HUDEP-2 (cell line): Measurements from ENCODE around the gene MRTFB.

ENCODE experiments used
- DNase-seq, 76 experiments: peaks; one replicate each; lab custom pipeline; 2025; ENCODE audit not compliant: unreplicated experiment in 76 of 76; lab: John Stamatoyannopoulos, UW

The MRTFB gene

DNA sequence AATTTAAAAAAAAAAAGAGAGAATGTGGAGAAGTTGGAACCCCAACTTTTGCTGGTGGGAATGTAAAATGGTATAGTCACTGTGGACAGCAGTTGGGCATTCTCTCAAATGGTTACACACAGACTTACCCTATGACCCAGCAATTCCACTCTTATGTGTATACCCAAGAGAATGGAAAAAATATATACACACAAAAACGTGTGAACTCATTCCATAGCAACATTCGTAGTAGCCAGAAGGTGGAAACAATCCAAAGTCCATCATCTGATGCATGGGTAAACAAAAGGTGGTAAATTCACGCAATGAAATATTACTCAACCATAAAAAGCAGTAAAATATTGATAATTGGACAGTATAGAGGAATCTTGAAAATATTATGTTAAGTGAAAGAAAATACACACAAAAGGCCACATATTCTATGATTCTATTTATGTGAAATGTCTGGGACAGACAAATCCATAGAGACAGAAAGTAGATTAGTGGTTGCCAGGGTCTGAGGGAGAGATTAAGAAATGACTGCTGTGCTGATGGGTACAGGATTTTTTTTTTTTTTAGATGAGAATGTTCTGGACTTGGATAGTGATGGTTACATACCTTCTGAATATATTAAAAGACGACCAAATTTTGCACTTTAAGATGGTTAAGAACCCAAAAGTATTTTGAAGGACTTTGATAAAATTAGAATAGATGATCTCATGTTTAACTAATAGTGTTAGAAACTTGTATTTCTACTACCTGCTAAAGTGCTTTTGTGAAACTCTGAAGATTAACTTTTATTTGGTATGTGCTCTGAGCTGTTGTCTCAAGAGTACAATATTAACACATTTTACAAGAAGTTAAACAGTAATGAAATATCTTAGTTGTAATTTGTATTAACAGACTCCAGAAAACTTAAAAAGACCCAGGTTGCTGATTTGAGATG is 60.9 kb downstream of the MRTFB start:
- DNase-seq, result no peak

DNA sequence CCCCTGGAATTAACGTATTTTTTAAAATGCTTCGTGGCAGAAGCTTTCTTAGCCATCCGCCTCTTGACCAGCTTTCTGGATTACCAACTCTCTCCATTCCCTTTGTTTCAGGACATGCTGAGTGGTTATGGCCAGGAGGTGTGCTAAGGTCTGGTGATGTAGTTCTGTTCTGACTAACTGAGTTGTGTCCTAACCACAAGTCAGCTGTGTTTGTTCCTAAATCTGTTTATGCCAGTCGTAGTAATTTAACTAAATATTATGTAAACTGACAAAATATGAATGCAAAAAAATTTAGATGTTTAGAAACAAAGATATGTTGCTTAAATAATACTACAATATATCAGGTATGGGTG is 61.6 kb downstream of the MRTFB start:
- no peak for DNase-seq

DNA sequence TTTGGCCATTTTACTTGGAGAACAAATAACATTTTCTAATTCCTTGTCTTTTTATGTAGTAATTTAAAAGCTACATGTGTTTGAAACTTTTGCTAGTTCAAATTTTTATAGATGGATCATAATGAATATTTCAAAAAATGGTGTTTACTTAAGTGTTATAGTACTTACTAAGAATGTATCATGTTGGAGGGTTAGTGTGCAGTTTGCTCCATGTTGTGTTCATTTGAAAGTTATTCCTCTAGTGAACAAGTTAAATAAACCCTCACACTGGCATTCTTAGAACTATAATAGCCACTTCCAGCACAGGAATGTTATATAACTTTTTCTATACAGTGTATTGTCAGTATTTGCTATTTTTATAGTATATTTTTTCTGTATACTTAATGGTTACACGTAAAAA is 62.8 kb downstream of the MRTFB start:
- DNase-seq, result no peak

DNA sequence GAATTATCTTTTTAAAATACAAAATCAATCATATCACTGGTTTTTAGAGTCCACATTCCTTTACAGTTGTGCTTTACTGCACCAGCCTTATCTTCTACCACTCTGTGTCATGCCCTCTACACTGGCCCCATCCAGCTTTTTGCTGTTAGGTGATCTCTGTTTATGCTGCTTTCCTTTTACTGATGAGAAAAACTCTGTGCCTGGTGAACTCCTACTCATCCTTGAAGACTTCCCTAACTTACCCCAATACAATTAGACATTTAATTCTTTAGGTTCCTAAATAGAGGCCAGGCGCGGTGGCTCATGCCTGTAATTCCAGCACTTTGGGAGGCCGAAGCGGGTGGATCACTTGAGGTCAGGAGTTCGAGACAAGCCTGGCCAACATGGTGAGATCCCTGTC is 64.6 kb downstream of the MRTFB start:
- no peak for DNase-seq

DNA sequence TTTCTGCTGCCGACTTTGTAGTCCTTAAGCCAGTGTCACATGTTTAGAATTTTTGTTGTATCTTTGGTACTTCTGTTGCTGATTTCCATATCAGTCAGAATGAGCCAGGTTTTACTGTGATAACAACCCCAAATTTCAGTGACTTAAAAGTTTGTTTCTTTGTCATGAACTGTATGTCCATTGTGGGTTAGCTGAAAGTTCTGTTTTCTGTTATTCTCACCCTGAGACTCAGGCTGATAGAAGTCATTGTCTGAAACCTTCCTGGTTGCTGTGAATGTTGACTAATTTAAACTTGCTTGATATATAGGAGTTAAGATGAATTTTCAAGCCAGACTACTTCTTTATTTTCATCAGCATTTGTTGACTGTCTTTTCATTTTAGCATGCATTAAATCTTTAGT is 68.8 kb downstream of the MRTFB start:
- no peak for DNase-seq

DNA sequence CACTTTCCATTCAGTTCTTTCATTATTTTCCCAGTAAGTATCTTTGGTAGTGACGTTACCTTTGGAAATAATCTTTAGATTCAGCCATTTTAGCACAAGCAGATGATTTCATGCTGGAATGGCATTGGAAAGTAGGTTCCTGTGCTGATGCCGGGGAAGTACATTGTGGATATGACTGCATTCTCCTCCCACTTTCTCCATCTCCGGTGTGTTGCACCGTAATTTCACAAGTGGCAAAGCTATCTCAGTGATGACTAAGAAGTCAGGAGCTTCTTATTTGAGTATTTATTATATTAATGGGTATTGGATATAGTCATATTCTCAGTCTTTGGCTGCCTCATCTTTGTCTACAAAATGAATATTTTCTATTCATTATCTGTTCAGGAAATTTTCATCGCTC is 69.8 kb downstream of the MRTFB start:
- no peak for DNase-seq

DNA sequence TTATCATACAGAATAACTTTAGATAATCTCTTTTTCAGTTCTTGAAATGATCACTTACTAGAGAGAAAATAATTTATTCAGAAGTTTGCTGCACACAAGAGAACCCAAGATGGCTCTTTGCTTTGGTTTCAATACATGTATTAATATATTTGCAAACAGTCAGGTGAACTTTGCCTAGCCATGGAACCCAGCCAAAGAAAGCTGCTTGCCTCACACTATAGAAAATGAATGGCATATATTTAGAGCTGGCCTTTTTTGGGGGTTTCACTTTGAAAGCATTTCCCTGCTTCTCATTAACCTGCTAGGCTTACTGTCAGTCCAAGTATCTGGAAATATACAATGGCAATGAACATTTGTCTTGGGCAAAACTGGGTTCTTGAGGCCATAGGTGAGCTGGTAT is 75.3 kb downstream of the MRTFB start:
- no peak for DNase-seq

DNA sequence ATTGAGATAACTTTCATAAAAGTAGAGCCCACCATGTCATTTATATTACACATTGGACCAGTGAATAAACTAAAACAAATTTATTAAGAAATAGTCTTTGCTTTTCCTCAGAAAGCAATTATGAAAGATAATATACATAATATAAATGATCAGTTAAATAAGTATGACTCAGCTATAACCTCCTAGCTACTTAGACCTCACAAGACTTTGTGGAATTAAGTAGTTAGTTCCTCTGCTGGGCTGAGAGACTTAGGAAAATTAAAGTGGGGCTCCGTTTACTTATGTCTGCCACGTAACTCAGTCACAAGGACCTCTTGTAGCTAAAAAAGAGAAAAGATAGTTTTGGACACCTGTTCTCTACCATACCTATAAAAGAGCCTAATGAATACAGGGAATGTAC is 76.9 kb downstream of the MRTFB start:
- no peak for DNase-seq

DNA sequence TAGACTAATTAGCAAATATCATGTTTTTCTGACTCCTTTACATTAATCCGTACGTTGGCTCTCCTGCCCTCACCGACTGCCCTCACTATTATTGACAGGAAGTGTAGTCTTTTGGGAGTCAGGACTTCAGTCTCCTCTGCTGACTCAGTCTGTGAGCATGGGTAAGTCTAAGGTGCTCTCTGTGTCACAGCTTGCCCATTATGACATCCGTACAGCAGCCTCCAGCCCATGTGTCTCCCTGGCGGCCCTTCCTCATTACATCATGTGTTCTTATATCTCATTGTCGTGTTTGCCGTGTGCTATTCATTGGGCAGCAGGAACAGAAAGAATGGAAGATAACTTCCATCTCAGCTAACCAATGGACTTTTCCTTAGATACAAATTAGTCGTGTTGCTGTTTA is 77.5 kb downstream of the MRTFB start:
- DNase-seq, result no peak

DNA sequence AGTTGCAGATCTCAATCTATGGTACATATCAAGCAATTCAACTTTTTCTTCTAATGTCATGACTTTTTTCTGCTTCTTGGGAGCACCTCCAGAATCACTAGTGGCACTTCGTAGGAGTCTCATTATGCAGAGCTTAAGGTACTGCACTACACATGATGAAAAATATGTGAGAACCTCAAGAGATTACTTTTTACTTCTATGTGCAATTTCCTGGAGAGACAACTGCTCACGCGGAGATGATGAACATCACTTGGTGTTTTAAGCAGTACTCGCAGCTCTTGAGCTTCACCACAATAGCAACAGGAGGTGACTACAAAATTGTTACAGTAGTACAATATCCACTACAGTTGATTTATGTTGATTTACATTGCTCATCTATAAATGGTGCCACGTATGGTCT is 79.7 kb downstream of the MRTFB start:
- DNase-seq, result no peak

DNA sequence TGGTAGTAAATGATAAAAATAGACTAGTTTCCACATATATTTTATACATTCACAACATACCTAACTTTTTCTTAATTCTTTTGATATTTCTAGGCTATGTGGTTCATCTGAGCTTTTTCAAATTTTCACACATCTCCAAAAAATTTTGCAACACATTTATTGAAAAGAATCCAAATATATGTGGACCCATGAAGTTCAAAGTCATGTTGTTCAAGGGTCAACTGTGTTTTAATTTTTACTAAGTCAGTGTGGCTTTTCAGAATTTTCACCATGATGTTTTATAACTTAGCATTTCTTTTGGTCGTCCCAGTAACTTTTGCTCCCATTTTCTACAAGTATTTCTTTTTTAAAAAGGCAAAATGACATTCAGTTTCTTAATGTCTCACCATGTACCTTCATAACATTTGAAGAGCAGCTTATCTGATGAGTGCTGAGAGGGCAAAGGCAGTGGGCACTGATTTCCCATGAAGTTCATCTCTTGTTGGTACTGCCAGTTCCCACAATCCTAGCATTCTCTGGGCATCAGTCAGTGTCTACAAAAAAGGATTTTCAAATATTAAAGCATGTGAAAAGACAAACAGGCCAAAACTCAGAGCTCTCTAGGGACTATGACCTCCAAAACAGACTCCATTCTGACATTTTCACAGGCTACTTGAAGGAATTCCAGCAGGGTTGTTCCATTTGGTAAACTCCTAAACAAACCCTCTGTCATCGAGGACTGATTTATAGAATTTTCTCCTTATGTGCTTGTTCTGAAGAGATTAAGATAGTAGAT is 80.3 kb downstream of the MRTFB start:
- DNase-seq, result no peak

DNA sequence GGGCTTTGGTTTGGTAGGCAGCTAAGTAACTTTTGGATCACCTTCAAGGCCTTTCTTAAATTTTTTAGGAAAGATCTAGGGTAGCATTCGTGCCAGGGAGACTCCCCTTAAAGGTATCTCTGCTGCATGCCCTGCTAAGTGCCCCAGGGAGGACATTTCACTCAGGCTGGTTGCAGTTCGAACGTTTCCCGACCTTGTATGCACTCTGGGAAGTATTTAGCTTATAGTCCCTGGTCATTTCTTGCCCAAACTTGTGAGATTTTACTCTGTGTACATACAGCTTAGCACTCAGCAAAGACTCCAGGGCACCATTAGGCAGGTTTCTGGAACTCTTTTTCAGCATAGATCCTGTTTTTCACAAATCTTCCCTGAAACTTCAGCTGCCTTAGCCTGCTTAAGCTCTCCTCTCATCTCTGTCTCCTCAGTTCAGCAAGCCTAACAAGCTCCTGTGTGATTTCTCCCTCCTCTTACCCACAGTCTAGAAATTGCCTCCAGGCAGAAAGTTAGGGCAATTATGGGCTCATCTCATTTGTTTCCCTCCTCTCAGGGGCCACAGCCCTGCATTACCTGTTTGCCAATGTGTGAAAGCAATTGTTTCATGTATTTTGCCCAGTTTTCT is 84.6 kb downstream of the MRTFB start:
- DNase-seq, result no peak

DNA sequence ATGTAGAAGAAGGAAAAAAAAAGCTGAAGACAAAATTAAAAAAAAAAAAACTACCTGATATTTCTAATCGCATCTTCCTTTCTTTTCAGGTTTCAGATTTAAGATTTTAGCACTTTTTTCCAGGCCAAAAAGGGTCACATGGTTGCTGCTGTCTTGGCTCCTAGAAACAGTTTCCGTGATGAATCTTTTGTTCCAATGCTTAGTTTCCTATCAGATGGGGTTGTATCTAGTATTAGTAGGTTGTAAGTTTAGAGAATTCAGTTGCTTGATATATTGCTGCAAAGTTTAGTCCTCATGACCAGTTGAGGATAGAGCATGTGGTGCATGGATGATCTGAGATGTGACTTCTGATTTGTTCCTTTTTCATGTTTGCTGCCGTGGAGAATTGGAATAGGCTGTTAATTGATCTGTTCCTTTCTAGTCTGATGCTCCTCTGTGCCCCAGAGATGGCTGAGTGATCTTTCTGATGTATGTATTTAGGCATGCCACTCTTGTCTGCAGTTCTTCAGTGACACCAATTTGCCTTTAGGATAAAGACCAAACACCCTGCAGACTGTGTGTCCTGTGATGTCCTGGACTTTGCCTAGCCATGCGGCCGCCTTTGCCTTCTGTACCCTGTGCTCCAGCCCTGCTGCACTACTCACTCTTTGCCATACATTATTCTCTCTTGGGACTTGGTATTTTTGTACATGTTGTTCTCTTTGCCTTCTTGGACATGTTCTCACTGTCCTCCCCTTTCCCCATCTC is 94.0 kb downstream of the MRTFB start:
- DNase-seq, result no peak

DNA sequence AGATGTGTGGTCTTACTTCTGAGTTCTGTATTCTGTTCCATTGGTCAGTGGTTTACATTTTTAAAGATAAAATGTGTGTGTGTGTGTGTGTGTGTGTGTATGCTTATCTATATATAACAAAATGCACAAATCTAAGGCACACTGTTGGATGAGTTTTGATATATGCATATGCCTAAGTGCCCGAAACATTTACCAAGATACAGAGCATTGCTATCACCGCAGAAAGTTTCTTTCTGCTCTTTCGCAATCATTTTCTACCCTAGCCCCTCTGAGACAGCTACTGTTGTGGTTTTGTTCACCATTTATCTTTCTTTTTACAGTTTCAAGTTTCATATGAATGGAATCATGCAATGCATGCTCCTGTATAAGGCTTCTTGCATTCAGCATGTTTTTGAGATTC is 97.0 kb downstream of the MRTFB start:
- DNase-seq, result peak in 1 of 76 experiments; percentile 1

DNA sequence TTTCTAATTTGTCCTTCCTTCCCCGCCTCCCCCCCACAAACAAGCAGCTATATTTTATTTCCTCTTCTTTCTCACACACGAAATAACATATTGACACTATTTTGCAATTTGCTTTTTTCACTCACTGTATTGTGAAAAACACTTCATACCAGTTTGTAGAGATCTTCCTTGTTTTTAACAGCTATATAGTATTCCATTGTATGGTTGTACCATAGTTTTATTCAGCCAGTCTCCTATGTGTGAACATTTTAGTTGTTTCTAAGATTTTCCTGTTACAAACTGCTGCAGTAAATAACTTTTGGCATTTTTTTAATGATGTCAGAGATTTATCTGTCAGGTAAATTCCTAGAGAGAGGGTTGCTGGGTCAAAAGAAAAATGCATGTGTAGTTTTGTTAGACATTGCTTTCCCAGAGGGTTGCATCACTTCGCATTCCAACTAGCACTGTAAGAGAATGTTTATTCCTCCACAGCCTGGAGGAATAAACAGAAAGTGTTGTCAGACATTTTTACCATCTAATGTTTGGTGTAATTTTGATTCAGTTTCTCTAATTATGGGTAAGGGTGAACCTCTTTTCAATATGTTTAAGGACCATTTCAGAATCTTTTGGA is 101.2 kb downstream of the MRTFB start:
- no peak for DNase-seq

DNA sequence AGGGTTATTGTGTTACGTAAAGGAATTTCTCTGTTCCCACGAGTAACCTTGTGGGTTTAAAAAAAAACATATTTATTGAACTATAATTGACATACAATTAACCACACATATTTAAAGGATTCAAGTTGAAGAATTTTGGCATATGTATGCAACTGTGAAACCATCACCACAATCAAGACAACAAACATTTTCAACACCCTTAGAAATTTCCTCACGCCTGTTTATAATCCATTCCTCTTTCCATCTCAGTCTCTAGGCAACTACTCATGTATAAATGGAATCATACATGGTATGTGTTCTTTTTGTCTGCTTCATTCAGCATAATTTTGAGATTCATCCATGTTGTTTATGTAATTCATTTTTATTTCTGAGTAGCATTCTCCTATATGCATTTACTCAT is 104.0 kb downstream of the MRTFB start:
- no peak for DNase-seq

DNA sequence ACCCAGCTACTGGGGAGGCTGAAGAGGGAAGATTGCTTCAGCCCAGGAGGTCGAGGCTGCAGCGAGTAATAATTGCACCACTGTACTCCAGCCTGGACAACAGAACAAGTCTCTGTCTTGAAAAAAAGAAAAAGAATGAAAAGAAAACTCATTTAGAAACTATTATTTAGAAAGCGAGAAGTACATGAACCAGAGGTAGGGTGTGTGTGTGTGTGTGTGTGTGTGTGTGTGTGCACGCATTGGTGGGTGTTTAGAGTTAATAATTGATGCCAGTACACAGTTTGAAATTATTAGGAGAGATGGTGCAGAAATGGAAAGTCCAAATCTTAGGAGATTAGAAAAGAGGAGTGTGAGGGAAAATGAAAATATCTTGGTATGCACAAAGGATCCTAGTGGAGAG is 106.6 kb downstream of the MRTFB start:
- no peak for DNase-seq

DNA sequence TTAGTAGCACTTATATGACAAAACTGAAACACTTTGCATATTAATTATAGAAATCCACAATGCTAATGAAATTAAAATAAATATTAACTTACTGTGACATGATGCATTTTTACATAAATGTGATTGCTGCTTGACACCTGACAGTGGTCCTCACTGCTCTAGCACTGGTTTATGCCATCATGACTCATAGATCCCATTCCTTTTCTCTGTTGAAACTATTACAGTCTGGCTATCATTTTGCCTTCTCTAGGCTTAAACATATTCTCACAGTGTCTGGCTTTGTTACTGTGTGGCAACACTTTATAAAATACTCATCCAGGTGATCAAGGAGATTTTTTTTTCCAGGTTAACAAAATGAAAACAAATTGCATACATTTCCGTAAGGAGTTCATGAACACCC is 108.0 kb downstream of the MRTFB start:
- DNase-seq, result no peak

DNA sequence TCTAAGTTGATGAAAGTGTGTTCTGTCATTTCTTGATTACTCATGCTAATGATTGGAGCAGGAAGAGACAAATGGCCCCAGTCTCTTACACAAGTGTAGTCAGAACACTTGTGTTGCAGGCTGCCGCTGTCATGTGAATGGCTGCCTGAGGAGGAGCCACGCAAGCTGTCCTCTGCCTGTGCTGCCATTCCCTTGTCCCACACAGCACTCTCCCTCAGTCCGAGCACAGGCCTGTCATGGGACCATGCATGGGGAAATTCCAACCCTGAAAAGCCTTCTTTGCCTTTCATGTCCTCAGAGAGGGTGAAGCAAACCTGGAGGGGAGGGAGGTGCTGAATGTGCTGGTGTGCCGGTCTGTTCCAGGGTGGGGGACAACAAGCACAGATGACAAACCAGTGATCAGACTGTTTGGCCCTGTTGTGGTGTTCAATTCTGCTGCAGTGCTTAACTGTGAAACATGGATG is 109.4 kb downstream of the MRTFB start:
- no peak for DNase-seq

DNA sequence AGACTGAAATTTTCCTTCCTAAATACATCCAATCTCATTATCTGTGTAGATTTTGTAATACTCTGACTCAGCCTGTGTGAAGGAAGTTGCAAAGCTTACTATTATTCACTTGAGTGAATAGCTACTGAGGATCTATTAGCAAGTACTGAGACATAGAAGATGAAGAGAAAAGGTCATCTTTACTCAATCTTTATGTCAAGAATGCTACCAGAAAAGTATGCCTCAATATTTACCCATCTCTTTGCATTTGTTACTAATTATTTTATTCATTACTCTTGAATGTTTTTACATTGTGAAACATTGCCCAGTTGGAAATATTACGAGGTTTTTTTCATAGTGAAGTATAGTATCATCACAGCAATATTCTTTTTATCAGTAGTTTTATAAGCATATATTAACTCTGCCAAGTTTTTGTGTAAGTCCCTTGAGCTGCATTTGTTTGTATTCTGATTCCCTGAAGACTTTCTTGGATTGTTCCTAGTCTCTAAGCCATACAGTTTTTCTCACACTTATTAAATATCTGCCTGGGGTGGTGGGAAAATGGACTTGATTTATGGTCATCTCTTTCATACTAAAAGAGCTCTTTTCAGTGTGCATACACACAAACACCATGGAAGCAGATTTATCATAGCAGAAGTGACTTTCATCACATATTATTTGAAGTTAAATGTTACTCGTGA is 110.4 kb downstream of the MRTFB start:
- no peak for DNase-seq
